Peyer's patch (tissue), 4 donors: ENCODE results near the gene AMER2. TPM values are rescaled to one million over a fixed set of nuclear protein-coding genes. Genes with fewer than 3 reads are reported as not detected.

Experiments used
- DNase-seq, 3 donors: peaks; one replicate each; pipeline ENCODE4 v3.0.0-alpha.2; 2017 to 2019
- H3K27ac ChIP-seq, 4 donors: fragments of 200-600 bp; sonication (generic); one replicate each; pipeline ENCODE4 v1.5.1; 2016 to 2019
- H3K27me3 ChIP-seq, 2 donors: fragments of 200-600 bp; sonication (generic); one replicate each; pipeline ENCODE4 v1.5.1; 2019
- H3K36me3 ChIP-seq, 3 donors: fragments of 200-600 bp; sonication (generic); one replicate each; pipeline ENCODE4 v1.5.1; 2016 to 2019
- H3K4me1 ChIP-seq, 4 donors: fragments of 200-600 bp; sonication (generic); one replicate each; pipeline ENCODE4 v1.5.1; 2016 to 2019
- H3K4me3 ChIP-seq, 4 donors: fragments of 200-600 bp; sonication (generic); 1 replicate in 3 of 4; 2 replicates in 1 of 4; pipeline ENCODE4 v1.5.1; 2016 to 2019; ENCODE audit warnings: mild to moderate bottlenecking in 1 of 4
- H3K9me3 ChIP-seq, 4 donors: fragments of 200-600 bp; sonication (generic); one replicate each; pipeline ENCODE4 v1.5.1; 2016 to 2019; ENCODE audit warnings: mild to moderate bottlenecking in 1 of 4
- CTCF ChIP-seq, 6 experiments: fragments of 450-650 bp in 4 of 6; fragments of 200-600 bp in 2 of 6; sonication (generic) in 1 of 6; IDR thresholded peaks; one replicate each; pipeline ENCODE4 v1.5.1; 2017 to 2019; ENCODE audit warnings: antibody characterized with exemption in 6 of 6, mild to moderate bottlenecking in 3 of 6, moderate library complexity in 1 of 6
- POLR2A ChIP-seq, 2 donors: fragments of 450-650 bp; IDR thresholded peaks; one replicate each; pipeline ENCODE4 v1.5.1; 2017; ENCODE audit warnings: antibody characterized with exemption in 2 of 2, mild to moderate bottlenecking in 2 of 2, moderate library complexity in 2 of 2
- total RNA-seq, 4 donors: library from RNA; depleted of rRNA; stranded (reverse); fragments of >200 nt; gene quantifications; one replicate each; pipeline ENCODE4 v1.1.0, GENCODE V29; 2016

The AMER2 gene
- total RNA-seq, 4 donors from 2014 or later: not detected

- TF ChIP-seq CTCF (IDR thresholded peaks at IDR 0.05): no peak
- TF ChIP-seq POLR2A (IDR thresholded peaks at IDR 0.05): no peak
- Histone ChIP-seq H3K27me3 (peaks cover 0 to 5% of the 10 kb centered on the region in 2 donors), H3K9me3 (no peaks in the 10 kb centered on the region), H3K36me3 (no peaks in the 10 kb centered on the region), H3K4me1 (no peaks in the 10 kb centered on the region), H3K27ac (no peak overlapping the region), H3K4me3 (no peak overlapping the region)
- no peak for DNase-seq
These were observed 4.9 kb upstream of the AMER2 start for GRCh38 chr13:25177012-25177411.

DNA sequence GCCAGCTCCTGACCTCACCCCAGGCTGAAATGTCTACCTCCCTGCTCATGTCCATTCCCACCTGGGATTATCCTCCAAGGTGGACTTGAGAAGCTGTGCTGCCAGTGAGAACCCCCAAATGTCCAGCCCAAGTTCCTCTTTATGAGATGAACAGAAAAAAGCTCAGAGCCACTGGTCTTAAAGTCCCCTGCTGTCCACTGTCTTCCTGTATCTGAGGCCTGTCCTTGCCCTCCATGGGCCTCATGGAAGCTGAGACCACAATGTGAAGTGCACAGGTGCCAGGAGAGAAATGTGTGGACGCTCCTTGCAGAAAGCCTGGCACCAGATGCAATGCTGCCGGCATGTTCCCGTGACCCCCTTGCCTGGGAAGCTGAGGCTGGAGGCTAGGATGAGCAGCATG is 3.3 kb upstream of the AMER2 start:
- Histone ChIP-seq H3K36me3 (no peaks in the 10 kb centered on the region), H3K27ac (no peak overlapping the region)

DNA sequence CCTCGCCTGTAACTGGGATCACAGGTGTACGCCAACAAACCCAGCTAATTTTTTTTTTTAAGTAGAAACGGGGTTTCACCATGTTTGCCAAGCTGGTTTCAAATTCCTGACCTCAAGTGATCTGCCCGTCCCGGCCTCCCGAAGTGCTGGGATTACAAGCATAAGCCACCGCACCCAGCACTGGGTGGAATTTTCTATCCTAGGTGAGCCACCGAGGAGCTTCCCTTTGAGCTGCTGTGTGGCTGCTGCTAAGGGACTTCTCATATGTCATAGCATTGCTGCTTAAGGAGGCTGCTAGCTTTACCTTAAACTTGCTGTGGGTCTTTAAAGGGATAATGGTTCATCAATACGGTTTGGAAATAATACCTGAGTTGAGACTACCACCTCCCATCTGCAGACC is 2.9 kb upstream of the AMER2 start:
- TF ChIP-seq CTCF (IDR thresholded peaks at IDR 0.05): no peak
- no peak for TF ChIP-seq POLR2A (IDR thresholded peaks at IDR 0.05)
- no peak for DNase-seq
- Histone ChIP-seq H3K36me3 (no peaks in the 10 kb centered on the region), H3K9me3 (no peaks in the 10 kb centered on the region), H3K4me3 (no peak overlapping the region), H3K27ac (no peak overlapping the region), H3K4me1 (no peaks in the 10 kb centered on the region), H3K27me3 (peaks cover 0 to 13% of the 10 kb centered on the region in 2 donors)

More for the DNA sequence above, 3.3 kb upstream of the AMER2 start:
- peaks cover 0 to 13% of the 10 kb centered on the region in 2 donors for H3K27me3 ChIP-seq
- H3K9me3 ChIP-seq: no peaks in the 10 kb centered on the region
- H3K4me1 ChIP-seq: no peaks in the 10 kb centered on the region
- TF ChIP-seq CTCF (IDR thresholded peaks at IDR 0.05) (no peak), POLR2A (IDR thresholded peaks at IDR 0.05) (no peak)
- DNase-seq: no peak
- no peak overlapping the region for H3K4me3 ChIP-seq

DNA sequence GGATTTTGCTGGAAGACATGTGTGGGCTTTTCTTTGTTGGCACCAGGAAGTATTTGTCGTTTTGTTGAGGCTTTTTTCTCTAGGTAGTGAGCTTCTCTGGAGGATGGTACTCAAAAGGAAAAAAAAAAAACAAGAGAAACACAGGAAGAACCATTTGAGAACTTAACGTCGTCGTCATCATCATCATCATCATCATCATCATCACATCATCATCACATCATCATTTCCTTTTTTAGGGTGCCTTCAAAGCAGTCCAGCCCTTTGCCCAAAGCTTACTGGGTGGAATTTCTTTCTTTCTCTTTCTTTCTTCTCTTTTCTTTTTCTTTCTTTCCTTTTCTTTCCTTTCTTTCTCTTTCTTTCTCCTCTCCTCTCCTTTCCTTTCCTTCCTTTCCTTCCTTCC is 2.2 kb upstream of the AMER2 start:
- TF ChIP-seq CTCF (IDR thresholded peaks at IDR 0.05) (no peak), POLR2A (IDR thresholded peaks at IDR 0.05) (no peak)
- no peaks in the 10 kb centered on the region for H3K9me3 ChIP-seq
- H3K4me1 ChIP-seq: no peaks in the 10 kb centered on the region
- H3K36me3 ChIP-seq: no peaks in the 10 kb centered on the region
- peaks cover 0 to 13% of the 10 kb centered on the region in 2 donors for H3K27me3 ChIP-seq
- H3K4me3 ChIP-seq: no peak overlapping the region
- no peak overlapping the region for H3K27ac ChIP-seq
- DNase-seq: no peak

DNA sequence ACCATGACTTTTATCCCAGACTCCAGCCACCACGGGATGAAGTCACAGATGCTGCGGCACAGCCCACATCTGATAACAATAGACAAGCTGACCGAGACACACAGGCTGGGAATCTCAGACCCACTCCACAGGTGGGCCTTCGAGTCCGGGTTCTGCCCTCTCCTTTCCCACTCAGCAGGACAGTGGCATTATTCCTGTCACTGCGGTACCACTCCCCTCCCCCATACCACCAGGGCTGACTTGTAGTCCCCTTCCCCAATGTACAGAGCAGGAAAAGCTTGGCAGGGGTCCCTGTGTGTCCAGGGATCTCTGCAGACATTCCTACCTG is 179 bp upstream of the AMER2 start:
- H3K27ac ChIP-seq: no peak overlapping the region
- H3K9me3 ChIP-seq: no peaks in the 10 kb centered on the region
- no peaks in the 10 kb centered on the region for H3K36me3 ChIP-seq
- no peak for DNase-seq
- TF ChIP-seq CTCF (IDR thresholded peaks at IDR 0.05) (no peak), POLR2A (IDR thresholded peaks at IDR 0.05) (no peak)
- H3K4me3 ChIP-seq: no peak overlapping the region
- H3K4me1 ChIP-seq: no peaks in the 10 kb centered on the region
- H3K27me3 ChIP-seq: peaks cover 0 to 13% of the 10 kb centered on the region in 2 donors

DNA sequence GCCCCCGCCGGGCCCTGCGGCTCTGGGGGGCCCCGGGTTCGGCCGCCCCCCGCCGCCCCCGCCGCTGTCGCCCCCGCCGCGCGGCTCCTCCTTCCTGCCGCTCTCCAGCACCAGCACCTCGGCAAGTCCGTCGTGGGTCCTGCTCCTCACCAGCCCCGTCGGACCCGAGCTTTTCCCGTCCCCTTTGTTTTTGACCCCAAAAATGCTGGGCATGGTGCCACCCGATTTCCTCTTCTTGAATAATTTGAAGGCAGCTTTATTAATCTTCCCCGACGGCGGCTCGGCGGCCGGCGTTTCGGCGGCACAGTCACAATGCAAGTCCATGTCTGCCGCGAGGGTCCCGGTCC is 945 bp downstream of the AMER2 start:
- Histone ChIP-seq H3K36me3 (no peaks in the 10 kb centered on the region), H3K27ac (no peak overlapping the region), H3K27me3 (peaks cover 0 to 13% of the 10 kb centered on the region in 2 donors), H3K9me3 (no peaks in the 10 kb centered on the region), H3K4me1 (no peaks in the 10 kb centered on the region), H3K4me3 (peak overlapping the region in 3 of 4 donors; percentile 13 to 27 (median 18))
- no peak for DNase-seq
- TF ChIP-seq CTCF (IDR thresholded peaks at IDR 0.05) (no peak), POLR2A (IDR thresholded peaks at IDR 0.05) (no peak)
